ENCODE data around the gene GAPDH.

- TF ChIP-seq CTCF (IDR thresholded peaks at IDR 0.05) (no peak), POLR2AphosphoS5 (IDR thresholded peaks at IDR 0.05) (no peak)
Observed at GRCh38 chr12:6500466-6500865, 33.9 kb upstream of the GAPDH start.

Measured in prostate gland (tissue), 2 donors.